Measurements from ENCODE around the gene OVOL3.

- TF ChIP-seq POLR2A (IDR thresholded peaks at IDR 0.05): no peak
- TF ChIP-seq, protein P1, sequence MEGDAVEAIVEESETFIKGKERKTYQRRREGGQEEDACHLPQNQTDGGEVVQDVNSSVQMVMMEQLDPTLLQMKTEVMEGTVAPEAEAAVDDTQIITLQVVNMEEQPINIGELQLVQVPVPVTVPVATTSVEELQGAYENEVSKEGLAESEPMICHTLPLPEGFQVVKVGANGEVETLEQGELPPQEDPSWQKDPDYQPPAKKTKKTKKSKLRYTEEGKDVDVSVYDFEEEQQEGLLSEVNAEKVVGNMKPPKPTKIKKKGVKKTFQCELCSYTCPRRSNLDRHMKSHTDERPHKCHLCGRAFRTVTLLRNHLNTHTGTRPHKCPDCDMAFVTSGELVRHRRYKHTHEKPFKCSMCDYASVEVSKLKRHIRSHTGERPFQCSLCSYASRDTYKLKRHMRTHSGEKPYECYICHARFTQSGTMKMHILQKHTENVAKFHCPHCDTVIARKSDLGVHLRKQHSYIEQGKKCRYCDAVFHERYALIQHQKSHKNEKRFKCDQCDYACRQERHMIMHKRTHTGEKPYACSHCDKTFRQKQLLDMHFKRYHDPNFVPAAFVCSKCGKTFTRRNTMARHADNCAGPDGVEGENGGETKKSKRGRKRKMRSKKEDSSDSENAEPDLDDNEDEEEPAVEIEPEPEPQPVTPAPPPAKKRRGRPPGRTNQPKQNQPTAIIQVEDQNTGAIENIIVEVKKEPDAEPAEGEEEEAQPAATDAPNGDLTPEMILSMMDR (IDR thresholded peaks at IDR 0.05): no peak
Observed at GRCh38 chr19:36101550-36102327, 9.2 kb upstream of the OVOL3 start.

All from esophagus squamous epithelium (tissue), 4 donors.